Measurements from ENCODE around the gene ALDH1A1. TPM values are rescaled to one million over a fixed set of nuclear protein-coding genes. Genes with fewer than 3 reads are reported as not detected.

ALDH1A1 gene
- total RNA-seq, 1 donor from 2014 or later, result not detected

GRCh38 chr9:72912476-72913381 is 40.1 kb downstream of the ALDH1A1 start:
- Mint-ChIP-seq H3K4me3 (no peak overlapping the region), H3K9me3 (no peaks in the 10 kb centered on the region), H3K36me3 (no peaks in the 10 kb centered on the region), H3K27ac (no peak overlapping the region), H3K27me3 (ENCODE audit: insufficient read depth, low read depth) (no peaks in the 10 kb centered on the region), H3K4me1 (peaks cover 9% of the 10 kb centered on the region)
- Histone ChIP-seq H3K36me3 (no peaks in the 10 kb centered on the region), H3K4me1 (peaks cover 7% of the 10 kb centered on the region), H3K79me2 (ENCODE audit: low read depth) (no peaks in the 10 kb centered on the region), H3K9ac (no peak overlapping the region), H2AFZ (replicated peaks) (no peak overlapping the region), H3K9me3 (ENCODE audit: low read depth) (no peaks in the 10 kb centered on the region), H3F3A (ENCODE audit: low read depth) (no peaks in the 10 kb centered on the region), H3K27me3 (no peaks in the 10 kb centered on the region), H4K20me1 (ENCODE audit: low read depth) (no peaks in the 10 kb centered on the region), H3K4me3 (no peak overlapping the region), H3K27ac (no peak overlapping the region), H3K4me2 (no peak overlapping the region)
- no peak for TF ChIP-seq EZH2 (IDR thresholded peaks at IDR 0.05)
- TF ChIP-seq EZH2phosphoT487 (IDR thresholded peaks at IDR 0.05), result no peak
- TF ChIP-seq CTCF (IDR thresholded peaks at IDR 0.05), result no peak
- DNase-seq (ENCODE audit: low spot score), result no peak

- Histone ChIP-seq H3K27ac (no peak overlapping the region), H2AFZ (replicated peaks) (peak overlapping the region; percentile 80), H3K79me2 (ENCODE audit: low read depth) (no peaks in the 10 kb centered on the region), H3K4me2 (no peak overlapping the region), H4K20me1 (ENCODE audit: low read depth) (no peaks in the 10 kb centered on the region), H3K27me3 (no peaks in the 10 kb centered on the region), H3F3A (ENCODE audit: low read depth) (no peaks in the 10 kb centered on the region), H3K4me3 (no peak overlapping the region), H3K4me1 (peaks cover 7% of the 10 kb centered on the region), H3K9ac (no peak overlapping the region), H3K36me3 (no peaks in the 10 kb centered on the region), H3K9me3 (ENCODE audit: low read depth) (no peaks in the 10 kb centered on the region)
- no peak for TF ChIP-seq CTCF (IDR thresholded peaks at IDR 0.05)
- TF ChIP-seq EZH2 (IDR thresholded peaks at IDR 0.05), result no peak
- no peak for TF ChIP-seq EZH2phosphoT487 (IDR thresholded peaks at IDR 0.05)
- no peak for DNase-seq (ENCODE audit: low spot score)
- Mint-ChIP-seq H3K27ac (no peak overlapping the region), H3K4me3 (no peak overlapping the region), H3K36me3 (no peaks in the 10 kb centered on the region), H3K9me3 (no peaks in the 10 kb centered on the region), H3K4me1 (peaks cover 9% of the 10 kb centered on the region), H3K27me3 (ENCODE audit: insufficient read depth, low read depth) (no peaks in the 10 kb centered on the region)
These were observed 41.0 kb downstream of the ALDH1A1 start for GRCh38 chr9:72911816-72912215.

- Mint-ChIP-seq H3K27ac (no peak overlapping the region), H3K4me3 (no peak overlapping the region), H3K27me3 (ENCODE audit: insufficient read depth, low read depth) (no peaks in the 10 kb centered on the region), H3K4me1 (peaks cover 9% of the 10 kb centered on the region), H3K36me3 (no peaks in the 10 kb centered on the region), H3K9me3 (no peaks in the 10 kb centered on the region)
- Histone ChIP-seq H3F3A (ENCODE audit: low read depth) (no peaks in the 10 kb centered on the region), H3K9me3 (ENCODE audit: low read depth) (no peaks in the 10 kb centered on the region), H3K4me2 (no peak overlapping the region), H3K79me2 (ENCODE audit: low read depth) (no peaks in the 10 kb centered on the region), H3K27ac (no peak overlapping the region), H2AFZ (replicated peaks) (peak overlapping the region; percentile 80), H3K9ac (no peak overlapping the region), H4K20me1 (ENCODE audit: low read depth) (no peaks in the 10 kb centered on the region), H3K4me1 (peaks cover 7% of the 10 kb centered on the region), H3K36me3 (no peaks in the 10 kb centered on the region), H3K27me3 (no peaks in the 10 kb centered on the region), H3K4me3 (no peak overlapping the region)
- DNase-seq (ENCODE audit: low spot score), result no peak
- TF ChIP-seq EZH2 (IDR thresholded peaks at IDR 0.05), result no peak
- no peak for TF ChIP-seq CTCF (IDR thresholded peaks at IDR 0.05)
- TF ChIP-seq EZH2phosphoT487 (IDR thresholded peaks at IDR 0.05), result no peak
These were observed 41.5 kb downstream of the ALDH1A1 start for GRCh38 chr9:72911247-72911775.

Data from neural progenitor cell (in vitro differentiated cells).